ENCODE results near the gene OR11G2. TPM values are rescaled to one million over a fixed set of nuclear protein-coding genes. Genes with fewer than 3 reads are reported as not detected.

Gene OR11G2
- total and polyA plus RNA-seq, 12 donors = not detected

Small RNA genes lying within 50 kb of the gene (small RNA-seq; reads per million reads assigned to genes)
- gene GTF2IP22 = 0 reads per million in 2 donors

Other genes starting within 250 kb of the OR11G2 start
- gene OR4K15, start 215.3 kb upstream of the OR11G2 start, total RNA-seq = not detected
- gene OR4K15, start 215.3 kb upstream of the OR11G2 start, polyA plus RNA-seq = not detected
- gene OR4Q2, start 188.7 kb upstream of the OR11G2 start, total RNA-seq = not detected
- gene OR4Q2, start 188.7 kb upstream of the OR11G2 start, polyA plus RNA-seq = not detected
- not detected for gene OR4K14, start 171.6 kb upstream of the OR11G2 start, total RNA-seq
- gene OR4K14, start 171.6 kb upstream of the OR11G2 start, polyA plus RNA-seq = not detected
- not detected for gene OR4K13, start 154.9 kb upstream of the OR11G2 start, total RNA-seq
- gene OR4K13, start 154.9 kb upstream of the OR11G2 start, polyA plus RNA-seq = not detected
- gene OR4L1, start 130.9 kb upstream of the OR11G2 start, total RNA-seq = not detected
- not detected for gene OR4L1, start 130.9 kb upstream of the OR11G2 start, polyA plus RNA-seq
- gene OR4K17, start 80.2 kb upstream of the OR11G2 start, total RNA-seq = not detected
- not detected for gene OR4K17, start 80.2 kb upstream of the OR11G2 start, polyA plus RNA-seq
- not detected for gene OR4N5, start 52.1 kb upstream of the OR11G2 start, total RNA-seq
- not detected for gene OR4N5, start 52.1 kb upstream of the OR11G2 start, polyA plus RNA-seq
- not detected for gene OR11H6, start 32.8 kb downstream of the OR11G2 start, total RNA-seq
- not detected for gene OR11H6, start 32.8 kb downstream of the OR11G2 start, polyA plus RNA-seq
- not detected for gene OR11H7, start 38.1 kb downstream of the OR11G2 start, total RNA-seq
- not detected for gene OR11H7, start 38.1 kb downstream of the OR11G2 start, polyA plus RNA-seq
- not detected for gene OR11H4, start 48.4 kb downstream of the OR11G2 start, total RNA-seq
- not detected for gene OR11H4, start 48.4 kb downstream of the OR11G2 start, polyA plus RNA-seq
- gene TTC5, start 115.1 kb downstream of the OR11G2 start, total RNA-seq = 10 to 100 TPM in 7 of 9 donors, 1 to 10 TPM in 2; 7.9 to 28.6 (median 18.1) TPM
- 10 to 100 TPM in 1 of 3 donors, 1 to 10 TPM in 2; 3.9 to 12.7 (median 9.2) TPM for gene TTC5, start 115.1 kb downstream of the OR11G2 start, polyA plus RNA-seq
- gene CCNB1IP1, start 142.4 kb downstream of the OR11G2 start, total RNA-seq = 10 to 100 TPM; 16.8 to 42.7 (median 31.8) TPM
- gene CCNB1IP1, start 142.4 kb downstream of the OR11G2 start, polyA plus RNA-seq = 10 to 100 TPM; 21.2 to 62.5 (median 41.9) TPM
- gene PARP2, start 152.7 kb downstream of the OR11G2 start, total RNA-seq = 10 to 100 TPM in 7 of 9 donors, 1 to 10 TPM in 2; 8.5 to 40.3 (median 22.9) TPM
- gene PARP2, start 152.7 kb downstream of the OR11G2 start, polyA plus RNA-seq = 10 to 100 TPM; 30.5 to 55.2 (median 33.9) TPM
- gene TEP1, start 222.6 kb downstream of the OR11G2 start, total RNA-seq = 10 to 100 TPM in 8 of 9 donors, 1 to 10 TPM in 1; 8.7 to 59.8 (median 35.6) TPM
- gene TEP1, start 222.6 kb downstream of the OR11G2 start, polyA plus RNA-seq = 10 to 100 TPM; 22.9 to 39.7 (median 24.9) TPM
- gene KLHL33, start 245.3 kb downstream of the OR11G2 start, total RNA-seq = under 1 TPM in 8 of 9 donors, not detected in 1; 0.18 to 0.95 (median 0.37) TPM
- gene KLHL33, start 245.3 kb downstream of the OR11G2 start, polyA plus RNA-seq = under 1 TPM; 0.13 to 0.64 (median 0.17) TPM